ENCODE results near the gene GPR37L1.
"Not testable (repeated sequence)": the region's sequence is repeated elsewhere in the genome, so short reads cannot be mapped to it uniquely, and the experiment has no call there.

GPR37L1 gene

DNA sequence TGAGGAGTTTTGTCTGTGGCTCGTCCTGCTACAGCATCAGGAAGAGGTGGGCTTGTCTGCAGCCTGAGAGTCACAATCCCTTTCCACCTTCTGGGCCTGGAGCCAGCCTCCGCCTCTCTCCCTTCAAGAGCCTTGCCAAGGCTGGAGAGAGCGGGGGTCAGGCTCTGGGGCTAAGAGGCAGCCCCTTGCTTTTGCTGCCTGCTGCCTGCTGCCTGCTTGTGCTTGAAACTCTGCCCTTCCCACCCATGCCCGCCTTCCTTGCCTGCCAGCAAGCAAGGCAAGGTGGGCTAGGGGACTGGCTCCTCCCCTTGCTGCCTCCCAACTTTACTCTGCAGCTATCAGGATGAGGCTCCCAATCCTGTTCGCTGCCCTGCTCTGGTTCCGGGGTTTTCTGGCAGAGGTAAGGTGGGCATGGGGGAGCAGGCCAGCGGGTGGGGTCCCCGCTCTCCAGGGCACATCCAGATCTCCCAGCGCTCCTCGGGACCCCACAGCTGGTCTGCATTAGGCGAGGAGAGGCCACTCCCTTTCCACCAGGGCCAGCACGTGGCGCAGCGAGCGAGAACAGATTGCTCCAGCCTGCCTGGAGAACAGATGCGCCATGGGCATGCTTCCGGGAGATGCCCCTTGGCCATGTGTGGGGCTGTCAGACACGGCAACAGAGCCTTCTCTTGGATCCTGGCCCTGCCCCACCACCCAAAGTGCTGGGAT is 45.1 kb downstream of the GPR37L1 start:
- no peak for DNase-seq (ENCODE audit: low read depth in 3 of 3)

DNA sequence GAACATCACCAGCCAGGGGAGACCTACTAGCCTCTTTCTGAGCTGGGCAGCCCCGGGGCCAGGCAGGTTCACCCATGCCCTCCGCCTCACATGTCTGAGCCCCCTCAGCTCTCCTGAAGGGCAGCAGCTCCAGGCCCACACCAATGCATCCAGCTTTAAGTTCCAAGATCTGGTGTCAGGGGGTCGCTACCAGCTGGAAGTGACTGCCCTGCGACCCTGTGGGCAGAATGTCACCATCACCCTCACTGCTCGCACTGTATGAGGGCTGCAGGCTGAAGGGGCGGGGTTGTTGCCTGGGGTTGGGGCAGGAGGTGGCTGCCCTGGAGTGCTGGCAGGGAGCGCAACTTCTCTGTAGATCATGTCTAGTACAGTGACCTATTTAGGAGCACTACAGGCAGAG is 46.1 kb downstream of the GPR37L1 start:
- DNase-seq (ENCODE audit: low read depth in 3 of 3): no peak

DNA sequence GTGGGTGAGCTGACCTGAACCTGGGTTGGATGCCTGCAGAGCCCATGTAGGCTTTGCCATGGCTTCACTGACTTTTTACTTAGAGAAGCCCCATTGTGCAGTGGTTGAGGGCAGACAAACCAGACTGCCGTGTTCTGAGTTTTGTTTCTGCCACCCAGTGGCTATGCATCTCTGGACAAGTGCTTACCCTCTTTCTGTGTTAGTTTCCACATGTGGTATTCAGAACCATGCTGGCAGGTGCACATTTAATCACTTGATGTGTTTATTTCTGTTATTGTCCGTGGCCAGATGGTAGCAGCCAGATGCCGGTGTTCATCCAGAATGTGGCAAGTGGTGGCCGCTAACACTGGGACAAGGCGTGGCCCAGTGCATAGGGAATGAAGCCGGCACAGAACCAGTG is 48.0 kb downstream of the GPR37L1 start:
- DNase-seq (ENCODE audit: low read depth in 3 of 3): no peak

DNA sequence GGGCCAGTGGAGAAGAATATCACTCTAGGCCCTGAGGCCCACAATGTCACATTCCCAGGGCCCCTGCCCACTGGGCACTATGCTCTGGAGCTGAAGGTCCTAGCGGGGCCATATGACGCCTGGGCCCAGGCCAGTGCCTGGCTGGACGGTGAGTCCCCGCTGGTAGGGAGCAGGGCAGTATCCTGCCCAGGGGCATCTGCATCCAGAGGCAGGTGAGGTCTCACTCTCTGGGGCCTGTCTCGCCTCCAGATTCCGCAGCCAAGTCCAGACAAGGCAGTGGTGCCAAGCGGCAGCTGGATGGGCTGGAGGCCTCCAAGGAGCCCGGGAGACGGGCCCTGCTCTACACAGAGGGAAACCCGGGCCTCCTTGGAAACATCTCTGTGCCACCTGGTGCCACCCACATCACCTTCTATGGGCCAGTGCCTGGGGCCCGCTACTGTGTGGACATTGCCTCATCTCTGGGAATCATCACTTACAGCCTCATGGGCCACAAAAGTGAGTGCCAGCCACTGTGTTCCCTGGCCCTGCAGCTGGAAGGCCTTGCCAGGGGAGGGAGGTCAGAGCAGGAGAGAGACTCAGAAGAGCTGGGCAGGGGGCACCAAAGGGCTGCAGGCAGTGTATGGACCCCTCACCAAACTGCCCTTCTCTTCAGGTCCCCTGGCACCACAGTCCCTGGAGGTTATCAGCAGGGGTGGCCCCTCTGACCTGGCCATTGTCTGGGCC is 48.7 kb downstream of the GPR37L1 start:
- DNase-seq (ENCODE audit: low read depth in 3 of 3): no peak

DNA sequence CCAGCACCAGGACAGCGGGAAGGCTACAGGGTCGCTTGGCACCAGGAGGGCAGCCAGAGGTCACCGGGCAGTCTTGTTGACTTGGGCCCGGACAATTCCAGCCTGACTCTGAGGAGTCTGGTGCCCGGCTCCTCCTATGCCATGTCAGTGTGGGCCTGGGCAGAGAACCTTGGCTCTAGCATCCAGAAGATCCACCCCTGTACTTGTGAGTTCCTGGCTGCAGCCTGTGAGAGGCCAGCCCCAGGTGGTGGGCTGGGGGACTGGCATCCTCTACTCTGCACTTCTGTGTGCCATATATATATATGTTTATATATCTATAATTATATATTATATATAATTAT is 49.3 kb downstream of the GPR37L1 start:
- DNase-seq (ENCODE audit: low read depth in 3 of 3): no peak

DNA sequence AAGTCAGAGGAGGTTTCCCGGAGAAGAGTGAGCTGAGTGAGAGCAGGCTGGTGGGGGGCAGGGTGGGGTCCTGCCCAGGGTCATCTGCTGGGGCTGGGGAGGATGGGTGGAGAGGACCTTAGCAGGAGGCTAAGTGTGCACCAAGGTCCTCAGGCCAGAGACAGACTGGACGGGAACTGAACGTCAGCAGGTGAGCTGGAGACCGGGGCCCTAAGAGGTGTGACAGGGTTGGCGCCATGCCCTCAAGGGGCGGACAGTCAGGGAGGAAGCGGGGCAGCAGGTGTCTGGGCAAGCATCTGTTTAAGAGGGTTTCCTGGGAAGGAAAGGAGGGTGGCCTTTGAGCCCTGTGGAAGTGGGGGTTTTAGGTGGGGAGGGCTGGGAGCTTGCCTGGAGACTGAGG is 51.3 kb downstream of the GPR37L1 start:
- no peak for DNase-seq (ENCODE audit: low read depth in 3 of 3)

DNA sequence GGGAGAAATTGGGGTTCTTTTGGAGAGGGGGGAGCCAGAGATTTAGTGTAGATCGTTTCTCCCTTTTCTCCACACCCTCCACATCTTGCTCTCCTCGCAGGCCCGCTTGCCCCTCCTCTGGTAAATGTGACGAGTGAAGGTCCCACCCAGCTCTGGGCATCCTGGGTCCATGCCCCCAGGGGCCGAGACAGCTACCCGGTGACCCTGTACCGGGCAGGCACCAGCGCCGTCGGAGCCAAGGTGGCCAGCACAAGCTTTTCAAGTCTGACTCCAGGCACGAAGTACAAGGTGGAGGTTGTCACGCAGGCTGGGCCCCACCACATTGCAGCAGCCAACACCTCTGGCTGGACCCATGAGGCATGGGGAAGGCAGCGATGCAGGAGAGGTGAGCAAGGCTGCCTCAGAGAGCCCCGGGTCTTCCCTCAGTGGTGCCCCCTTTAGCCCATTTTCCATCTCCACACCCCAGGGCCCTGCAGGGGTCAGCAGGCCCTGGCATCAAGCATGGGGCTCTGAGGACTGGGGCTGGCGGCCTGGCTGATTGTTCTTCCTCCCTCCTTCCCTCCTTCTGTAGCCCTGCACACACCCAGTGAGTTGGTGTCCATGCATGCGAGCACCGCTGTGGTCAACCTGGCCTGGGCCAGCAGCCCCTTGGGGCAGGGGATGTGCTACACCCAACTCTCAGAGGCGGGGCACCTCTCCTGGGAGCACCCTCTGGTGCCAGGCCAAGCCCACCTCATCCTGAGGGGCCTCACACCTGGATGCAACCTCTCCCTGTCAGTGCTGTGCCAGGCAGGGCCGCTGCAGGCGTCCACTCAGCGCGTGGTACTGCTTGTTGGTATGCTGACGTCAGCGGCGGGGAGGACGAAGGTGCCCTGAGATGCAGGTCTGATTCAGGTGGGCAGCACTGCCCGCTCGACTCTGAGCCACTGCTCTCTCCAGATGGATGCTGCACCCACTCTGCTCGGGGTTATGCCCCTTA is 54.5 kb downstream of the GPR37L1 start:
- no peak for DNase-seq (ENCODE audit: low read depth in 3 of 3)

DNA sequence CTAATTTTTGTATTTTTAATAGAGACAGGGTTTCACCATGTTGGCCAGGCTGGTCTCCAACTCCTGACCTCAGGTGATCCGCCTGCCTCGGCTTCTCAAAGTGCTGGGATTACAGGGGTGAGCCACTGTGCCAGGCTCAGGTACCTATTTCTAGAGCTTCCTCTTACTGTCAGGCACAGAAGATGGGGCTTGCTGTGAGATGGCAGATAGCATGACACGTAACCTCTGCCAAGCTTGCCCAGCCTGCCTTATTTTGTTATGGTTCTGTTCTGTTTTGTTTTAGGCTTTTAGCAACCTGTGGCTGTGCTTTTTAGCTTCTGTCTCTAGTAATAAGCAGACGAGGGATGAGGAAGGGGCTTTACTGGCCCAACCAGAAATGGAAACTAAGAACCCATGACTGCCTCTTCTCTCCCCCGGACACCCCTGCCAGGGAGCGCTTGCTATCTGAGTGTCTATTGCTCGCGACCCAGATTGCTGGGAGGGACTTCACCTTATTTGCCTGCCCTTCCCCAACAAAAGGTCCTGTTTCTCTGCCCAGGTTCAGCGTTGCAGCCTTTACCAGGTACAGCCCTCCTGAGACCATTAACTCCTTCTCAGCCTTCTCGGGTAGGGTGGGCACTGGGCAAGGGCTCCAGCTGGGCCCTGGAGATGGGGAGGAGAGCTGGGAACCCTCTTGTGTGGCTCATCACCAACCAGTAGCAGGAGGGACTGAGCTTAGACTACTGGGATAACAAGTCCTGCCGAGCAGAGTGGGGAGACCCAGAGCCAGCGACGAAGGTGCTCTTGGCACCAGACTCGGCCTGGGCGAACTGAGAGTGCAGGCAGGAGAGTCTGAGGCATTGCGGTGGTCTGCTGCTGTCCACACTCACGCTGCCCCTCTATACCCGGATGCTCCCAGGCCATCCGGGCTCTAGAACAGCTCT is 57.4 kb downstream of the GPR37L1 start:
- DNase-seq (ENCODE audit: low read depth in 3 of 3): no peak

DNA sequence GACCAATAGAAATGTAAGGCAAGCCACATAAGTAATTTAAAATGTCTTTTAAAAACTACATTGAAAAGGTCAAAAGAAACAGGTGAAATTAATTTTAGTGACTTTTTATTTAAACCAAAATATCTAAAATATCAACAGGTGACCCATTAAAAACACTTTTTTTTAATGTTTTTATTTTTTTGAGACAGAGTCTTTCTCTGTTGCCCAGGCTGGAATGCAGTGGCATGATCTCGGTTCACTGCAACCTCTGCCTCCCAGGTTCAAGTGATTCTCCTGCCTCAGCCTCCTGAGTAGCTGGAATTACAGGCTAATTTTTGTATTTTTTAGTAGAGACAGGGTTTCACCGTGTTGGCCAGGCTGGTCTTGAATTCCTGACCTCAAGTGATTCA is 58.0 kb downstream of the GPR37L1 start:
- not testable (repeated sequence) for DNase-seq (ENCODE audit: low read depth in 3 of 3)

DNA sequence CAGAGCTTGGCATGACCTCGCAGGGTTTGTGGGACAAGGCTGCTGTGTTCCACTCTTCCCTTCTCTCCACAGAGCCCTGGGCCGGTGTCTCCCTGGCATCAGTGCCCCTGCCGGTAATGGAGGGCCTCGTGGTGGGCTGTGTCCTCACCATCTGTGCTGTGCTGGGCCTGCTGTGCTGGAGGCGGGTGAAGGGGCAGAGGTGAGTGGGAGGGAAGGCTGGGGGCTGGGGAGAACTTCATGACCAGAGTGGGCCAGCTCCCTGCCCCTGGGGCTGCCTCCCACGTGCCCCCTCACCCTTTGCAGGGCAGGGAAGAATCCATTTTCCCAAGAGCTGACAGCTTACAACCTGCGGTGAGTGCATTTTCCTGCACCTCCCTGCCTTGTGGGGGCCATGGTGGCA is 58.9 kb downstream of the GPR37L1 start:
- DNase-seq (ENCODE audit: low read depth in 3 of 3): no peak

DNA sequence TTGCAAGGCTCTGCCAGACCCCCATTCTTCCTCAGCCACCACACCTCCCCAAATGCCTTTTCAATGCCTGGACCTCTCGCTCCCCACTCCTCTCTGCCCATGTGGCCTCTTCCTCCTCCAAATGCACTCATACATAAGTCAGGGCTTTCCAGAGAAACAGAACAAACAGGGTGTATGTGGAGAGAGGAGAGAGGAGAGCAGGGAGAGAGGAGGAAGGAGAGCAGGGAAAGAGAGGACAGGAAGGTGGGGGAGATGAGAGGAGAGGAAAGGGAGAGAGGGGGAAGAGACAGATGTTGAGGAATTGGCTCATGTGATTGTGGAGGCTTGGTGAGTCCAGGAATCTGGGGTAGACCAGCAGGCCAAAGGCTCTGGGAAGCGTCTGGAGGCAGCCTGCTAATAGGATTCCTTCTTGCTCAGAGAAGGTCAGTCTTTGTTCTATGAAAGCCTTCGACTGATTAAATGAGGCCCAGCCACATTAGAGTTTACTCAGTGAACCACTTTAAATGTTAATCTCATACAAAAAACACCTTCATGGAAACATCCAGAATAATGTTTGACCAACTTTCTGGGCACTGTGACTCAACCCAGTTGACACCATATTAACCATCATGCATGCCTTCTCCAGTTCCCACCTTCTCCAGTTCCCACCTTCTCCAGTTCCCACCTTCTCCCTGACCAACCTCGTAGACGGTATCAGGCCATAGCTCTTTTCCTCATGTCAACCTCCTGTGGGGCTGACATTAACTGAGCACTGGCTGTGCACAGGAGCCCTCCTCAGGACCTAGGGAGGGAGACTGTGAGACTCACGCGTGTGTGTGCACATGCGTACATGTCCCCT is 59.5 kb downstream of the GPR37L1 start:
- DNase-seq (ENCODE audit: low read depth in 3 of 3): no peak
